ENCODE data around the gene DLGAP1. TPM values are rescaled to one million over a fixed set of nuclear protein-coding genes. Genes with fewer than 3 reads are reported as not detected.

The DLGAP1 gene
- total RNA-seq, 1 donor from 2014 or later = 7.7 TPM

DNA sequence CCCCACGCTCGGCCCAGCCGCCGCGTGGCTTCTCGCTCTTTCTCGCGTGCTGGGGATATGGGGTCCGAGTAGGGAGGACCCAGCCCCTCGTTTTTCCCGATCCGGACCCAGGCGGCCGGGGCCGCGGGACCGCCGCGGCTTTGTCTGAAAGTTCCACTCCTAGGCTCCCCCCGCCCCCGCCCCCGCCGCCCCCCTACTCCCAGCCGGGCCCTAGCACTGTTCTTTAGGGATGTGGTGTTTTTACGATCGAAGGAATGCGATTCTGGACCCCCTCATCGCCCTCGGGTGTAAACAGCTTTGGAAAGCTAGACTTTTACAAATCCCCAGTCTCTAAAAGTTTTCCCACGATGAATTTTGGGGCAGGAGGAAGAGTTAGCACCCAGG, 1004.3 kb downstream of the DLGAP1 start:
- DNase-seq (ENCODE audit: low spot score) = no peak
- TF ChIP-seq, protein P1, sequence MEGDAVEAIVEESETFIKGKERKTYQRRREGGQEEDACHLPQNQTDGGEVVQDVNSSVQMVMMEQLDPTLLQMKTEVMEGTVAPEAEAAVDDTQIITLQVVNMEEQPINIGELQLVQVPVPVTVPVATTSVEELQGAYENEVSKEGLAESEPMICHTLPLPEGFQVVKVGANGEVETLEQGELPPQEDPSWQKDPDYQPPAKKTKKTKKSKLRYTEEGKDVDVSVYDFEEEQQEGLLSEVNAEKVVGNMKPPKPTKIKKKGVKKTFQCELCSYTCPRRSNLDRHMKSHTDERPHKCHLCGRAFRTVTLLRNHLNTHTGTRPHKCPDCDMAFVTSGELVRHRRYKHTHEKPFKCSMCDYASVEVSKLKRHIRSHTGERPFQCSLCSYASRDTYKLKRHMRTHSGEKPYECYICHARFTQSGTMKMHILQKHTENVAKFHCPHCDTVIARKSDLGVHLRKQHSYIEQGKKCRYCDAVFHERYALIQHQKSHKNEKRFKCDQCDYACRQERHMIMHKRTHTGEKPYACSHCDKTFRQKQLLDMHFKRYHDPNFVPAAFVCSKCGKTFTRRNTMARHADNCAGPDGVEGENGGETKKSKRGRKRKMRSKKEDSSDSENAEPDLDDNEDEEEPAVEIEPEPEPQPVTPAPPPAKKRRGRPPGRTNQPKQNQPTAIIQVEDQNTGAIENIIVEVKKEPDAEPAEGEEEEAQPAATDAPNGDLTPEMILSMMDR (IDR thresholded peaks at IDR 0.05) = no peak
- Mint-ChIP-seq H3K4me1 (ENCODE audit: low read depth) (peaks cover 45% of the 10 kb centered on the region), H3K27me3 (ENCODE audit: low read depth) (no peaks in the 10 kb centered on the region), H3K9me3 (ENCODE audit: low read depth) (no peaks in the 10 kb centered on the region), H3K4me3 (ENCODE audit: unreplicated experiment) (peak overlapping the region; percentile 95), H3K36me3 (ENCODE audit: low read depth) (no peaks in the 10 kb centered on the region), H3K27ac (ENCODE audit: unreplicated experiment) (peak overlapping the region; percentile 98)

DNA sequence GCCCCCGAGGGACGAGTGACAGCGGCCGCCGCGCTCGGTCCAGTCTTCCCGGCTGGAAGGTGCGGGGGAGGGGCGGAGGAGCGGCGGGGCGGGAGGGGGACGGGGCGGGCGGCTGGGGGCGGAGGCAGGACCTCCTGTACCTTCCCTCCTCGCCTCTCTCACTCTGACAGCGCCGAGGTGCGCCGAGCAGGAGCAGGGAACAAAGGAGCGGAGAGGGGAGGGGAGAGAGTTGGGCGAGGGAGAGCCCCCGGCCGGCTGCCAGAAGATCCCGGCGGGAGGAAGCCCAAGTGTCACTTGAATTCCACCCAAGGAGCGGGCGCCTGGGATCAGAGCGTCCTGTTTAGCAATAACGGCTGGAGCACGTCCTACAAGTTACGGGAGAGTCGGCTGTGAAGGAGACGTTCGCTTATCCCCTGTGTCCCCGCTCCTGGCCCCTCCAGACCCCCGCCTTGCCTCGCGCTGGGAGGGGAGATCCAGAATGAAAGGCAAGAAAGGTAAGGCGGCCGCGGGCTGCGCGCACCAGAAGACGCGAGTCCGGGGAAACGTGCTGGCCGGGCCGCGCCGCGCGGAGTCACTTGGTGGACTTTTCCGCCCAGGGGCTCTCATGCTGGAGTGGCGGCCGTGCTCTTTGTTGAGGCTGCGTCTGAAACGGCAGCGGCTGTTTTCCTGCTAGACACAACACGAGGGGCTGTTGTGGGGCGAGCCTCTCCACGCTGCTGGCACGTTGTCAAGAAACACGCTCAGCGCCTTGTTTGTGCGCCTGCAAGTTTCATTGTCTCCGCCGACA, 1004.9 kb downstream of the DLGAP1 start, which contains the start of gene TGIF1:
Gene TGIF1 (plus strand): TSS at position 161 of the 787 bp plus-strand sequence. CDS start 318 bp downstream, at position 479.
- peaks cover 40% of the 10 kb centered on the region for H3K4me1 Mint-ChIP-seq (ENCODE audit: low read depth)
- TF ChIP-seq, protein P1 (IDR thresholded peaks at IDR 0.05) = no peak

DNA sequence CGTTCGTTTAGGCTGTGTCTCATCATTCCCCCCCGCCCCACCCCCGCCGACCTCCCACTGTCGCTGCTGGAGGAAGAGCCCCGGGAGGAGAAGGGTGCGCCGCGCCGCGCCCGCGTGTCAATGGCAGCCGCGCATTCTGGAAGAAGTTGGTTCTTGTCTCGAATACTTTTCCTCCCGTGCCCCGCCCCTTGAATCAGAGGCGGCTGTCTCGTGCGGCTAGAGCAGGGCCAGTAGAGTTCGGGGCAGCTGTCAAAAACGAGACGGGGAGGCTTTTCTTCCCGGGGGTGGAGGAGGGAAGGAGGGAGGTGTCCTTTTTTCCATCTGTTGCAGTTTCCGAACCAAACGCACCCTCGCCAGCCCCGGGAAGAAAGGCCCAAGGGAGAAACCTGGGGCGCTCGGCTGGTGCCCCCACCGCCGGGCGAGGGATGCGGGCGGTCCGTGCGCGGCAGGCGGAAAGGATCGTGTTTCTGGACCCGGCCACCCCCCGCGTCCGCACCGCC, 1005.5 kb downstream of the DLGAP1 start:
- Mint-ChIP-seq H3K4me3 (ENCODE audit: unreplicated experiment) (peak overlapping the region; percentile 95), H3K27ac (ENCODE audit: unreplicated experiment) (peak overlapping the region; percentile 100), H3K4me1 (ENCODE audit: low read depth) (peaks cover 33% of the 10 kb centered on the region), H3K9me3 (ENCODE audit: low read depth) (no peaks in the 10 kb centered on the region), H3K27me3 (ENCODE audit: low read depth) (no peaks in the 10 kb centered on the region), H3K36me3 (ENCODE audit: low read depth) (no peaks in the 10 kb centered on the region)
- TF ChIP-seq, protein P1 (IDR thresholded peaks at IDR 0.05) = no peak
- DNase-seq (ENCODE audit: low spot score) = no peak

More for the DNA sequence above, 1004.9 kb downstream of the DLGAP1 start, which contains the start of gene TGIF1:
- H3K4me3 Mint-ChIP-seq (ENCODE audit: unreplicated experiment) = peak within 1 kb of the TSS; percentile 95
- no peaks in the 10 kb centered on the region for H3K27me3 Mint-ChIP-seq (ENCODE audit: low read depth)
- H3K27ac Mint-ChIP-seq (ENCODE audit: unreplicated experiment) = peak within 1 kb of the TSS; percentile 100
- DNase-seq (ENCODE audit: low spot score) = no peak
- no peaks in the 10 kb centered on the region for H3K9me3 Mint-ChIP-seq (ENCODE audit: low read depth)
- H3K36me3 Mint-ChIP-seq (ENCODE audit: low read depth) = no peaks in the 10 kb centered on the region

DNA sequence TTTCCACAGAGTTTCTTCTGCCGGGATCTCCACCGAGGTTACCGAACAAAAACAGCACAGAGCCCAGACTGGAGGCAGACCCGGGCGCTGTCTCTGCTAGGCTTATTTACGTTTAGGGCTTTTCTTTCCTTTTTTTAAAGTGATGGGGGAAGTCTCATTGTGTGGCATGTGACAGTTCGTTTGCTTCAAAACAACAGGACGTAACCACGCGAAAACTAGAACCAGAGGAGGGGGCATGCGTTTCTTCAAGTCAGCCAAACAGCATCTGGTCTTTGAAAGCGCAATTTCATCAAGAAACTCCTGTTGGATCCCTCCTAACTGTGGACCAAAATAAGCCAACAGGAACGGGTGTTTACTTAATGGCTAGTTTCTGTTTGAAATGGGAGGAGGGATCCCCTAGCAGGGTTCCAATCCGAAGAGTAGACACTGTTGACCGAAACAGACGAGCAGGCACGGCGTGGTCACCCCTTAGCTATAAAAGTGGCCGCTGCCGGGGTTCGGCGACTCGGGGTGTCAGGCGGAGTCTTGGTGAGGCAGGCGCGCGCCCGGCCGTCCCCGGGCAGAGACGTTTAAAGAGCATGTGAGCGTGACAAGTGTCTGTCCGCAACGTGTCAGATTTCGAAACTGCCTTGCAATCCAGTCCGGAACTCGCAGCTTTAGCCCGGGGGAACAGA, 1006.1 kb downstream of the DLGAP1 start:
- TF ChIP-seq, protein P1 (IDR thresholded peaks at IDR 0.05) = no peak
- no peaks in the 10 kb centered on the region for H3K36me3 Mint-ChIP-seq (ENCODE audit: low read depth)
- peak overlapping the region; percentile 100 for H3K27ac Mint-ChIP-seq (ENCODE audit: unreplicated experiment)
- H3K27me3 Mint-ChIP-seq (ENCODE audit: low read depth) = no peaks in the 10 kb centered on the region
- DNase-seq (ENCODE audit: low spot score) = no peak
- H3K4me3 Mint-ChIP-seq (ENCODE audit: unreplicated experiment) = peak overlapping the region; percentile 95
- peaks cover 28% of the 10 kb centered on the region for H3K4me1 Mint-ChIP-seq (ENCODE audit: low read depth)
- no peaks in the 10 kb centered on the region for H3K9me3 Mint-ChIP-seq (ENCODE audit: low read depth)
